Right atrium auricular region (tissue), 2 donors: ENCODE data around the gene GP9. TPM values are rescaled to one million over a fixed set of nuclear protein-coding genes. Genes with fewer than 3 reads are reported as not detected.

Experiments used
- DNase-seq: peaks from one replicate; pipeline ENCODE4 v3.0.0-alpha.2; 2019; ENCODE audit warnings: low spot score
- H3K27ac ChIP-seq, 2 donors: fragments of 200-600 bp; sonication (generic); 1 replicate in 1 of 2; 2 replicates in 1 of 2; pipeline ENCODE4 v1.5.1; 2016 to 2019
- H3K27me3 ChIP-seq, 2 donors: fragments of 200-600 bp; sonication (generic); one replicate each; pipeline versions ENCODE4 v1.5.1 to v1.6.0; 2017 to 2019
- H3K36me3 ChIP-seq: fragments of 200-600 bp; sonication (generic); one replicate; pipeline ENCODE4 v1.5.1; 2016
- H3K4me1 ChIP-seq, 2 donors: fragments of 200-600 bp; sonication (generic); one replicate each; pipeline versions ENCODE4 v1.5.1 to v1.6.0; 2017 to 2019
- H3K4me3 ChIP-seq, 2 donors: fragments of 200-600 bp; sonication (generic); 1 replicate in 1 of 2; 2 replicates in 1 of 2; pipeline ENCODE4 v1.5.1; 2017 to 2019; ENCODE audit warnings: mild to moderate bottlenecking in 1 of 2, moderate library complexity in 1 of 2
- H3K9me3 ChIP-seq, 2 donors: fragments of 200-600 bp; sonication (generic); one replicate each; pipeline ENCODE4 v1.5.1; 2019
- total RNA-seq, 2 donors: library from RNA; depleted of rRNA; stranded (reverse); fragments of >200 nt; gene quantifications; one replicate each; pipeline ENCODE4 v1.1.0, GENCODE V29; 2016
- TF ChIP-seq, protein P1 (sequence below), 2 donors: fragments of 200-600 bp; sonication (generic); IDR thresholded peaks; one replicate each; pipeline ENCODE4 v1.5.1; 2019; ENCODE audit warnings: antibody characterized with exemption in 2 of 2

GP9 gene
- not detected for total RNA-seq

- Histone ChIP-seq H3K27me3 (no peaks in the 10 kb centered on the region), H3K27ac (no peak within 1 kb of the TSS), H3K4me3 (no peak within 1 kb of the TSS), H3K36me3 (no peaks in the 10 kb centered on the region), H3K4me1 (no peaks in the 10 kb centered on the region), H3K9me3 (no peaks in the 10 kb centered on the region)
- TF ChIP-seq, protein P1, sequence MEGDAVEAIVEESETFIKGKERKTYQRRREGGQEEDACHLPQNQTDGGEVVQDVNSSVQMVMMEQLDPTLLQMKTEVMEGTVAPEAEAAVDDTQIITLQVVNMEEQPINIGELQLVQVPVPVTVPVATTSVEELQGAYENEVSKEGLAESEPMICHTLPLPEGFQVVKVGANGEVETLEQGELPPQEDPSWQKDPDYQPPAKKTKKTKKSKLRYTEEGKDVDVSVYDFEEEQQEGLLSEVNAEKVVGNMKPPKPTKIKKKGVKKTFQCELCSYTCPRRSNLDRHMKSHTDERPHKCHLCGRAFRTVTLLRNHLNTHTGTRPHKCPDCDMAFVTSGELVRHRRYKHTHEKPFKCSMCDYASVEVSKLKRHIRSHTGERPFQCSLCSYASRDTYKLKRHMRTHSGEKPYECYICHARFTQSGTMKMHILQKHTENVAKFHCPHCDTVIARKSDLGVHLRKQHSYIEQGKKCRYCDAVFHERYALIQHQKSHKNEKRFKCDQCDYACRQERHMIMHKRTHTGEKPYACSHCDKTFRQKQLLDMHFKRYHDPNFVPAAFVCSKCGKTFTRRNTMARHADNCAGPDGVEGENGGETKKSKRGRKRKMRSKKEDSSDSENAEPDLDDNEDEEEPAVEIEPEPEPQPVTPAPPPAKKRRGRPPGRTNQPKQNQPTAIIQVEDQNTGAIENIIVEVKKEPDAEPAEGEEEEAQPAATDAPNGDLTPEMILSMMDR (IDR thresholded peaks at IDR 0.05), result no peak
- no peak for DNase-seq
These were observed at the start of gene GP9 for GRCh38 chr3:129060276-129061022. GP9 (plus strand) TSS chr3:129060779; CDS start chr3:129061740, 961 bp downstream.

- no peaks in the 10 kb centered on the region for H3K27me3 ChIP-seq
- no peak for DNase-seq
- H3K9me3 ChIP-seq, result no peaks in the 10 kb centered on the region
- TF ChIP-seq, protein P1 (IDR thresholded peaks at IDR 0.05), result no peak
- H3K4me3 ChIP-seq, result no peak overlapping the region
- H3K36me3 ChIP-seq, result no peaks in the 10 kb centered on the region
- peaks cover 0 to 47% of the 10 kb centered on the region in 2 donors for H3K4me1 ChIP-seq
- peak overlapping the region; percentile 73 to 78 for H3K27ac ChIP-seq
These were observed 47.1 kb upstream of the GP9 start for GRCh38 chr3:129013491-129013891.

- Histone ChIP-seq H3K4me3 (no peak overlapping the region), H3K36me3 (no peaks in the 10 kb centered on the region), H3K27me3 (no peaks in the 10 kb centered on the region), H3K4me1 (peaks cover 0 to 50% of the 10 kb centered on the region in 2 donors), H3K27ac (peak overlapping the region; percentile 73 to 78), H3K9me3 (no peaks in the 10 kb centered on the region)
- DNase-seq, result no peak
- TF ChIP-seq, protein P1 (IDR thresholded peaks at IDR 0.05), result no peak
These were observed 46.4 kb upstream of the GP9 start for GRCh38 chr3:129014148-129014547.

- Histone ChIP-seq H3K9me3 (no peaks in the 10 kb centered on the region), H3K4me1 (peaks cover 0 to 50% of the 10 kb centered on the region in 2 donors), H3K27ac (peak overlapping the region; percentile 73 to 78), H3K4me3 (no peak overlapping the region), H3K27me3 (no peaks in the 10 kb centered on the region), H3K36me3 (no peaks in the 10 kb centered on the region)
- DNase-seq, result no peak
- TF ChIP-seq, protein P1 (IDR thresholded peaks at IDR 0.05), result no peak
These were observed 45.7 kb upstream of the GP9 start for GRCh38 chr3:129014793-129015345.

DNA sequence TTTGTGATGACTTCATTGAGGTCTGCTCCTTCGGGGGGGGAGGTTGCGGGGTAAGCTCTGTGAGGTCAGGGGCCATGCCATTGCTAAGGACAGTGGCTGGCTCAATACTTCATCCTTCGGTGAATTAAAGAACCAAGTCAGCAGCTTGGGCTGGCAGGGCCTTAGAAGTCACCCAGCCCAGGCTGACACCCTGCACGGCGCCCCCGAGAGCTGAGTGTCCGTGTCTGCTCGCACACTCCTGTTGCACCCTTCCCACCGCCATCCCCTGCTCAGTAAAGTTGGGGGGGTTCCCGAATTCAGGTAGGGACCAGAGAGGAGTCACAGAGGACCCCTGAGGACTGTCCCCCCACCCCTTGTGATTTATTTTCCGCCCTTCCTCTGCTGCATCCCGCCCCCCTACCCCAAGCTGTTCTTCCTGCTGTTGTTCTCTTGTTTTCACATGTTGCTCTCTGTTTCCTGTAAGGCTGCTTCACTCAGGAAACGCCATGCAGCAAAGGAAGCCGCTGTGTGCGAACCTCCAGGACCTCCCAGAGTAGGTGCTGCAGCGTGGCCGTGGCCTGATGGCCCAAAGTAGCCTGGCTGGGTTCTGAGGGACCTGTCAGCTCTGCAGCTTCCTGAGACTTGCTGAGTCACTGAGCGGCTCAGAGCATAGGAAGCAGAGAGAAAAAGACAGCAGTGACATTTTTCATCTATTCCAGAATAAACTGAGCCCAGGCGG lies 45.0 kb upstream of the GP9 start:
- Histone ChIP-seq H3K4me3 (no peak overlapping the region), H3K27ac (peak overlapping the region; percentile 73 to 78), H3K27me3 (no peaks in the 10 kb centered on the region), H3K9me3 (no peaks in the 10 kb centered on the region), H3K36me3 (no peaks in the 10 kb centered on the region), H3K4me1 (peaks cover 0 to 50% of the 10 kb centered on the region in 2 donors)
- TF ChIP-seq, protein P1 (IDR thresholded peaks at IDR 0.05), result no peak
- no peak for DNase-seq
